ENCODE results near the gene FTO. TPM values are rescaled to one million over a fixed set of nuclear protein-coding genes. Genes with fewer than 3 reads are reported as not detected.

FTO gene
- polyA plus RNA-seq, 1 donor from 2014 or later = 80.1 TPM

GRCh38 chr16:54051821-54052220 is 347.9 kb downstream of the FTO start:
- H3K4me3 ChIP-seq (ENCODE audit: low read length) = no peak overlapping the region
- H3K36me3 ChIP-seq (ENCODE audit: insufficient read depth, low read length) = no peaks in the 10 kb centered on the region
- TF ChIP-seq TAF1 (IDR thresholded peaks at IDR 0.05; ENCODE audit: low read depth) (no peak), EP300 (conservative IDR thresholded peaks at IDR 0.05; ENCODE audit: poor library complexity, severe bottlenecking) (no peak), CTCF (IDR thresholded peaks at IDR 0.05; ENCODE audit: poor library complexity, severe bottlenecking) (no peak), MXI1 (conservative IDR thresholded peaks at IDR 0.05; ENCODE audit: poor library complexity, severe bottlenecking) (no peak)
- no peak overlapping the region for H3K4me2 ChIP-seq (ENCODE audit: low read length)
- H3K9me3 ChIP-seq (ENCODE audit: low read length) = no peaks in the 10 kb centered on the region
- no peak overlapping the region for H3K9ac ChIP-seq (ENCODE audit: low read length)
- no peak overlapping the region for H2AFZ ChIP-seq (ENCODE audit: low read depth, low read length)
- no peaks in the 10 kb centered on the region for H4K20me1 ChIP-seq (ENCODE audit: insufficient read depth)
- H3F3A ChIP-seq (ENCODE audit: insufficient read depth, low read length, poor library complexity, severe bottlenecking) = peaks cover 3% of the 10 kb centered on the region
- no peak overlapping the region for H3K27ac ChIP-seq (ENCODE audit: low read length)
- no peaks in the 10 kb centered on the region for H3K9me2 ChIP-seq (ENCODE audit: insufficient read depth, low read length)
- H3K27me3 ChIP-seq (ENCODE audit: insufficient read depth, low read depth, low read length) = no peaks in the 10 kb centered on the region
- no peaks in the 10 kb centered on the region for H3K79me2 ChIP-seq (replicated peaks; ENCODE audit: insufficient read depth, low read length)

GRCh38 chr16:54052271-54052670 is 348.3 kb downstream of the FTO start:
- H3K9ac ChIP-seq (ENCODE audit: low read length) = no peak overlapping the region
- H3K9me3 ChIP-seq (ENCODE audit: low read length) = no peaks in the 10 kb centered on the region
- peaks cover 3% of the 10 kb centered on the region for H3F3A ChIP-seq (ENCODE audit: insufficient read depth, low read length, poor library complexity, severe bottlenecking)
- no peaks in the 10 kb centered on the region for H3K9me2 ChIP-seq (ENCODE audit: insufficient read depth, low read length)
- H3K36me3 ChIP-seq (ENCODE audit: insufficient read depth, low read length) = no peaks in the 10 kb centered on the region
- H4K20me1 ChIP-seq (ENCODE audit: insufficient read depth) = no peaks in the 10 kb centered on the region
- no peak overlapping the region for H3K4me3 ChIP-seq (ENCODE audit: low read length)
- no peak for TF ChIP-seq POLR2AphosphoS5 (IDR thresholded peaks at IDR 0.05)
- TF ChIP-seq EP300 (conservative IDR thresholded peaks at IDR 0.05; ENCODE audit: poor library complexity, severe bottlenecking) = no peak
- no peak for TF ChIP-seq MXI1 (conservative IDR thresholded peaks at IDR 0.05; ENCODE audit: poor library complexity, severe bottlenecking)
- TF ChIP-seq EZH2 (IDR thresholded peaks at IDR 0.05; ENCODE audit: borderline replicate concordance, insufficient read depth, low read length, poor library complexity, severe bottlenecking) = no peak
- TF ChIP-seq REST (IDR thresholded peaks at IDR 0.05; ENCODE audit: borderline replicate concordance) = no peak
- TF ChIP-seq RAD21 (conservative IDR thresholded peaks at IDR 0.05) = no peak
- no peak for TF ChIP-seq CTCF (IDR thresholded peaks at IDR 0.05; ENCODE audit: poor library complexity, severe bottlenecking)
- no peak for TF ChIP-seq SMC3 (conservative IDR thresholded peaks at IDR 0.05; ENCODE audit: poor library complexity)
- TF ChIP-seq TAF1 (IDR thresholded peaks at IDR 0.05; ENCODE audit: low read depth) = no peak
- no peaks in the 10 kb centered on the region for H3K27me3 ChIP-seq (ENCODE audit: insufficient read depth, low read depth, low read length)
- H3K4me2 ChIP-seq (ENCODE audit: low read length) = no peak overlapping the region
- H3K79me2 ChIP-seq (replicated peaks; ENCODE audit: insufficient read depth, low read length) = no peaks in the 10 kb centered on the region
- no peak overlapping the region for H3K27ac ChIP-seq (ENCODE audit: low read length)
- no peak overlapping the region for H2AFZ ChIP-seq (ENCODE audit: low read depth, low read length)

Data from neural cell (in vitro differentiated cells).